ENCODE measurements around the gene OR8G1.

GRCh38 chr11:124238512-124238911 is 2.4 kb upstream of the OR8G1 start:
- TF ChIP-seq CTCF (IDR thresholded peaks at IDR 0.05): no peak
- TF ChIP-seq SIN3A (IDR thresholded peaks at IDR 0.05; ENCODE audit: borderline replicate concordance, insufficient read depth, low read depth, low read length): no peak
- TF ChIP-seq TCF7L2 (IDR thresholded peaks at IDR 0.05; ENCODE audit: low read depth, low read length): no peak

All from Panc1 (cell line).